Common myeloid progenitor, CD34-positive (primary cell): ENCODE data around the gene RAP1GAP.

Source experiments
- CTCF ChIA-PET: fragments of 350-600 bp; sonication (Branson Sonifier 250); formaldehyde crosslinking; loops from one replicate; lab custom pipeline; 2021; ENCODE audit warnings: antibody characterized with exemption; lab: Charles Lee
- POLR2A ChIA-PET: fragments of 350-600 bp; sonication (Branson Sonifier 250); formaldehyde crosslinking; loops from one replicate; lab custom pipeline; 2021; ENCODE audit warnings: antibody characterized with exemption; lab: Charles Lee
- DNase-seq, 3 donors: peaks; one replicate each; pipeline versions ENCODE4 v3.0.0 to v3.0.0-alpha.2; 2013
- H3K27ac ChIP-seq, 2 experiments: 1 replicate in 1 of 2; 2 replicates in 1 of 2; pipeline ENCODE4 v1.7.0; 2013; ENCODE audit warnings: inconsistent platforms in 2 of 2, low read length in 2 of 2, mild to moderate bottlenecking in 2 of 2, low read depth in 1 of 2, moderate library complexity in 1 of 2; ENCODE audit not compliant: severe bottlenecking in 2 of 2, insufficient read depth in 1 of 2, poor library complexity in 1 of 2
- H3K27me3 ChIP-seq, 5 experiments: replicated peaks in 2 of 5; 1 replicate in 3 of 5; 2 replicates in 2 of 5; pipeline versions ENCODE4 v1.6.1 to v1.7.0; 2013; ENCODE audit warnings: low read length in 4 of 5, mild to moderate bottlenecking in 2 of 5, moderate library complexity in 2 of 5, inconsistent platforms in 1 of 5; ENCODE audit not compliant: insufficient read depth in 5 of 5, control insufficient read depth in 4 of 5
- H3K36me3 ChIP-seq, 4 experiments: 1 replicate in 2 of 4; 2 replicates in 2 of 4; pipeline versions ENCODE4 v1.6.1 to v1.7.0; 2013; ENCODE audit warnings: low read length in 3 of 4, control low read depth in 1 of 4, mild to moderate bottlenecking in 1 of 4; ENCODE audit not compliant: control insufficient read depth in 4 of 4, insufficient read depth in 4 of 4
- H3K4me1 ChIP-seq, 4 experiments: 1 replicate in 3 of 4; 2 replicates in 1 of 4; pipeline versions ENCODE4 v1.6.1 to v1.7.1; 2013; ENCODE audit warnings: low read length in 3 of 4, mild to moderate bottlenecking in 3 of 4, control low read depth in 1 of 4, inconsistent platforms in 1 of 4, moderate library complexity in 1 of 4; ENCODE audit not compliant: control insufficient read depth in 4 of 4, insufficient read depth in 4 of 4; ENCODE audit errors: control extremely low read depth in 1 of 4
- H3K4me3 ChIP-seq, 7 experiments: 1 replicate in 4 of 7; 2 replicates in 3 of 7; pipeline versions ENCODE4 v1.5.1 to v1.7.0; 2013; ENCODE audit warnings: mild to moderate bottlenecking in 7 of 7, low read length in 6 of 7, moderate library complexity in 6 of 7, inconsistent platforms in 2 of 7, low read depth in 2 of 7, control low read depth in 1 of 7; ENCODE audit not compliant: insufficient read depth in 4 of 7, control insufficient read depth in 1 of 7; ENCODE audit errors: extremely low read depth in 1 of 7
- H3K9me3 ChIP-seq, 5 experiments: 1 replicate in 4 of 5; 2 replicates in 1 of 5; pipeline versions ENCODE4 v1.6.1 to v1.7.1; 2013; ENCODE audit warnings: low read length in 4 of 5, mild to moderate bottlenecking in 2 of 5, inconsistent platforms in 1 of 5, low read depth in 1 of 5, moderate library complexity in 1 of 5; ENCODE audit not compliant: control insufficient read depth in 4 of 5, insufficient read depth in 2 of 5; ENCODE audit errors: control extremely low read depth in 1 of 5
- WGBS: methylation state at CpG from one replicate; pipeline ENCODE4 v1.1.5; 2013; ENCODE audit not compliant: insufficient coverage; 5-methylcytosine and 5-hydroxymethylcytosine counted together

RAP1GAP gene

GRCh38 chr1:21584096-21584495 lies 85.1 kb downstream of the RAP1GAP start:
- DNase-seq, result no peak
- Histone ChIP-seq H3K36me3 (no peaks in the 10 kb centered on the region), H3K9me3 (no peaks in the 10 kb centered on the region), H3K4me3 (no peak overlapping the region), H3K4me1 (peaks cover 0 to 5% (median 2%) of the 10 kb centered on the region in 4 experiments), H3K27ac (no peak overlapping the region), H3K27me3 (peaks cover 0 to 7% (median 0%) of the 10 kb centered on the region in 5 experiments)
- WGBS, result 67% methylated on average over 3 of the region's 10 CpGs
- CTCF ChIA-PET, result interaction anchor here (1.1 to 2.1 kb wide), 2 partner anchors 10 to 11 kb away, joined by 3 to 7 read pairs; no protein-coding TSS in a partner anchor
- POLR2A ChIA-PET, result no interaction called here

GRCh38 chr1:21579791-21580190 lies 89.4 kb downstream of the RAP1GAP start:
- H3K4me3 ChIP-seq, result no peak overlapping the region
- 75% methylated on average over 2 of the region's 3 CpGs for WGBS
- H3K36me3 ChIP-seq, result no peaks in the 10 kb centered on the region
- peaks cover 0 to 4% (median 0%) of the 10 kb centered on the region in 5 experiments for H3K27me3 ChIP-seq
- no peak for DNase-seq
- POLR2A ChIA-PET, result no interaction called here
- no peak overlapping the region for H3K27ac ChIP-seq
- peaks cover 0 to 5% (median 3%) of the 10 kb centered on the region in 4 experiments for H3K4me1 ChIP-seq
- no peaks in the 10 kb centered on the region for H3K9me3 ChIP-seq
- CTCF ChIA-PET, result interaction anchor here (0.8 to 1.2 kb wide), 2 partner anchors 16 to 335 kb away, joined by 3 read pairs; no protein-coding TSS in a partner anchor

GRCh38 chr1:21577933-21578332 lies 91.2 kb downstream of the RAP1GAP start:
- no peaks in the 10 kb centered on the region for H3K9me3 ChIP-seq
- peaks cover 0 to 15% (median 7%) of the 10 kb centered on the region in 4 experiments for H3K4me1 ChIP-seq
- ChIA-PET CTCF (no interaction called here), POLR2A (no interaction called here)
- no peak for DNase-seq
- H3K27ac ChIP-seq, result no peak overlapping the region
- WGBS, result 95% methylated on average over 6 of the region's 9 CpGs
- peaks cover 0 to 3% (median 0%) of the 10 kb centered on the region in 5 experiments for H3K27me3 ChIP-seq
- H3K36me3 ChIP-seq, result no peaks in the 10 kb centered on the region
- H3K4me3 ChIP-seq, result no peak overlapping the region

GRCh38 chr1:21577324-21577723 lies 91.8 kb downstream of the RAP1GAP start:
- CTCF ChIA-PET, result no interaction called here
- Histone ChIP-seq H3K4me1 (peaks cover 0 to 12% (median 6%) of the 10 kb centered on the region in 4 experiments), H3K27ac (no peak overlapping the region), H3K27me3 (peaks cover 0 to 4% (median 0%) of the 10 kb centered on the region in 5 experiments), H3K9me3 (peaks cover 0 to under 1% (median 0%) of the 10 kb centered on the region in 5 experiments), H3K4me3 (no peak overlapping the region), H3K36me3 (no peaks in the 10 kb centered on the region)
- 89% methylated on average over 25 of the region's 26 CpGs for WGBS
- DNase-seq, result no peak
- POLR2A ChIA-PET, result no interaction called here

- peaks cover 0 to 12% (median 6%) of the 10 kb centered on the region in 4 experiments for H3K4me1 ChIP-seq
- H3K27me3 ChIP-seq, result peaks cover 0 to 7% (median 0%) of the 10 kb centered on the region in 5 experiments
- POLR2A ChIA-PET, result no interaction called here
- DNase-seq, result no peak
- no peak overlapping the region for H3K4me3 ChIP-seq
- WGBS, result 95% methylated on average over 4 of the region's 5 CpGs
- peaks cover 0 to 2% (median 0%) of the 10 kb centered on the region in 5 experiments for H3K9me3 ChIP-seq
- CTCF ChIA-PET, result no interaction called here
- H3K27ac ChIP-seq, result no peak overlapping the region
- H3K36me3 ChIP-seq, result no peaks in the 10 kb centered on the region
Observed at GRCh38 chr1:21576798-21577187, 92.4 kb downstream of the RAP1GAP start.

- H3K4me3 ChIP-seq, result no peak overlapping the region
- POLR2A ChIA-PET, result no interaction called here
- no peaks in the 10 kb centered on the region for H3K36me3 ChIP-seq
- peaks cover 0 to 2% (median 0%) of the 10 kb centered on the region in 5 experiments for H3K9me3 ChIP-seq
- H3K27ac ChIP-seq, result no peak overlapping the region
- DNase-seq, result no peak
- WGBS, result 94% methylated on average over 7 of the region's 7 CpGs
- peaks cover 0 to 7% (median 0%) of the 10 kb centered on the region in 5 experiments for H3K27me3 ChIP-seq
- peaks cover 0 to 12% (median 6%) of the 10 kb centered on the region in 4 experiments for H3K4me1 ChIP-seq
- CTCF ChIA-PET, result no interaction called here
Observed at GRCh38 chr1:21576031-21576797, 92.9 kb downstream of the RAP1GAP start.

GRCh38 chr1:21575351-21575942 lies 93.7 kb downstream of the RAP1GAP start:
- Histone ChIP-seq H3K36me3 (no peaks in the 10 kb centered on the region), H3K4me1 (peaks cover 0 to 12% (median 6%) of the 10 kb centered on the region in 4 experiments), H3K27me3 (peaks cover 0 to 7% (median 0%) of the 10 kb centered on the region in 5 experiments), H3K9me3 (peaks cover 0 to 2% (median 0%) of the 10 kb centered on the region in 5 experiments), H3K27ac (no peak overlapping the region), H3K4me3 (no peak overlapping the region)
- WGBS, result 98% methylated on average over 18 of the region's 18 CpGs
- ChIA-PET CTCF (interaction anchor here (2.3 kb wide), 1 partner anchor 40 kb away, joined by 6 read pairs; no protein-coding TSS in a partner anchor), POLR2A (no interaction called here)
- no peak for DNase-seq
